GM19351 (cell line): ENCODE measurements around the gene NUTM1.
A peak's percentile ranks its signal among the peaks of the same experiment; 100 is the strongest.
"Not testable (repeated sequence)": the region's sequence is repeated elsewhere in the genome, so short reads cannot be mapped to it uniquely, and the experiment has no call there.

Experiments
- ATAC-seq: cut with Tn5 transposase; IDR thresholded peaks from one replicate; pipeline ENCODE4 v1.9.1; 2021; ENCODE audit warnings: mild to moderate bottlenecking, moderate library complexity; ENCODE audit not compliant: unreplicated experiment

The NUTM1 gene

GRCh38 chr15:34336231-34336990 is 6.7 kb upstream of the NUTM1 start:
- no peak for ATAC-seq

DNA sequence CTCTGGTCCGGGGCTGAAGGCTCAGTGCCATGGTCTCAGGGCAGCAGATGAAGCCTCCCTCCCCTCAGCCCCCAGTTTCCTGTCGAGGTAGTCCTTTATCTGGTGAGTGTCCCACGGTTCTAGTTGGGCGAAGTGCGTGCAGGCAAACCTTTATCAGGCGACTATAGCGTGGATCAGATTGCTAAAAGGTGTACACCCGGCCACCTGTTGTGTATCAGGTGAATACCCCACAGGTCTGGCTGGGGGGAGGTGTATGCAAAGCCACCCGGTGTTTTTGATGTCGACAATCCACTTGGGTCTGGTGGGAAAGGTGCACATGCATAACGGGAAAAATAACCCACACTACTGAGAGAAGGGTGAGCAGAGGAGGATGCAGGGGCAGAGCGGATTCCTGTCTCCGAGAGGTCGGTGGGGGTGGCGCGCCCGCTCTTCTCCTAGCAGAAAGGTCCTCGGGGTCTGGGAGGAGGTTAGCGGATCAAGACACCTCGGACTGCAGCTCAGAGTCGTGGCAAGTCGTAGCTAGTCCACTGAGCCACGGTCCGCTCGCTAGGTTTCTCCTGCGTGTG is 6.0 kb upstream of the NUTM1 start:
- peak; percentile 2 for ATAC-seq

- ATAC-seq = peak; percentile 63
Measured at GRCh38 chr15:34337557-34338306, 5.4 kb upstream of the NUTM1 start, which contains the start of gene SLC12A6. TSS of gene SLC12A6 (minus strand) at chr15:34337781. CDS start at chr15:34336680, 1,101 bp downstream.

GRCh38 chr15:34338347-34338746 is 4.8 kb upstream of the NUTM1 start:
- ATAC-seq = no peak

DNA sequence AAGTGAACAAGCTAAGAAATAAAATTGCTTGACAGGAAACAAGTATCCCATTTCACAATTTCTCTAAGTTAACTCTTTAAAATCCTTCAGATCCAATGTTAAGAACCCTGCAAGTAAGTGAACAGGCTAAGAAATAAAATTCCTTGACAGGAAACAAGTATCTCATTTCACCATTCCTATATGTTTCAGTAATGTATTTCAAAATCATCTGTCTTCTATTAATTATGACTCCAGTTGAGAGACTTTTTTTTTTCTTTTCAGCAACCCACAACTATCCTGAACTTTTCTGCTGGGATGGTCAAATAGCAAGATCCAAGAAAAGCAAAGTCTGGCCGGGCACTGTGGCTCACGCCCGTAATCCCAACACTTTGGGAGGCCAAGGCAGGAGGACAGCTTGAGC is 3.2 kb upstream of the NUTM1 start:
- ATAC-seq = no peak

DNA sequence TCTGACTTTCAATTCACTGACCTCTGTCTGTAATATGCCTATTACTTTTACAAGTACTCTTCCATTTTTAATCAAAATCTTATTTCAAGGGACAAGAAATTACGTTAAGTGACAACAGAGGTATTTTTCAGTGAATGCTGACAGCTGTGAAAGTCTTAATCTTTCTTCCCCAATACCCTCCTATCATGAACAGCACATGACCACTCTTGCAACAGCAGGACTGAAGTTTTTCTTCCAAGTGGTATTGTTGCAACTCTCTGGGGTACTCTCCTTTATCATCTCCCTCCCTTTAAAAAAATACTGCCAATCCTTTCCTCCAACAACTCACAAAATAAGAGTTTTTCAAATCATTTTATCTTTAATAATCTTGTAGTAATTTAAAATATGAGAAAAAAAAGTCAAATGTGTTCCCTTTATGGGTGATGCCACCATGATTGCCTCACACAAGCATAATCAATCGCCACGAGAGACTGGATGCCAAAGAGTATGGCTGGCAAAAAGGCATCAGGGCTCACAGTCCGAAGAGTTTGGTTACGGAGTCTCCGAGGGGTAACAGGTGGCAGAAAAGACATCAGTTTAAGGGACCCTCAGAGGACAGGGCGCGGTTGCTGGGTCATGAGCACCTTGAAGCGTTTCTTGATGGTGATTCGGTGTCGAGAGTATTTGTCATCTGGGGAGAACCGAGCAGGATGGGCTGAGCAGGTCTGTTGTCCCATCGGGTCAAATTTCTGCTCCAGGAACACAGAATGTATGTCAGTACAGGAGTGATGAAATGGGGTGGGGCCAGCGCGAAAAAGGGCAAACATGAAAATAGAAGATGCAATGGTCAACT is 1.5 kb upstream of the NUTM1 start:
- ATAC-seq = no peak

- ATAC-seq = not testable (repeated sequence)
Measured at GRCh38 chr15:34342213-34342736, 840 bp upstream of the NUTM1 start.

- ATAC-seq = no peak
Measured at GRCh38 chr15:34347951-34348638, 5.0 kb downstream of the NUTM1 start.

GRCh38 chr15:34348735-34349300 is 5.7 kb downstream of the NUTM1 start:
- no peak for ATAC-seq

- ATAC-seq = no peak
Measured at GRCh38 chr15:34349769-34350168, 6.7 kb downstream of the NUTM1 start.

GRCh38 chr15:34352996-34353395 is 9.9 kb downstream of the NUTM1 start:
- ATAC-seq = not testable (repeated sequence)

DNA sequence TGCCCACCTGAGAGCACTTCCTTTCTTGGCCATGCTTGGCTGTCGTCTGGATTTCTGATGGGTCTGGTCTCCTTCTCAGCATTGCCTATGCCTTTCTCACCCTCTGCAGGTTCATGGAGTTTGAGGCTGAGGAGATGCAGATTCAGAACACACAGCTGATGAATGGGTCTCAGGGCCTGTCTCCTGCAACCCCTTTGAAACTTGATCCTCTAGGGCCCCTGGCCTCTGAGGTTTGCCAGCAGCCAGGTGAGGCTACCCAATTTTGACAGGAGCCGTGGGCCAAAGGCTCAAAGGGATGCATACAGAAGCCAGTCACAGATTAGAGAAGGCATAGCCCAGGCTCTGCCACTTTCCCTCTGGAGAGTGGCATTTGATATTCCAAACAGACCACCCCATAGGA is 10.5 kb downstream of the NUTM1 start:
- ATAC-seq = no peak

DNA sequence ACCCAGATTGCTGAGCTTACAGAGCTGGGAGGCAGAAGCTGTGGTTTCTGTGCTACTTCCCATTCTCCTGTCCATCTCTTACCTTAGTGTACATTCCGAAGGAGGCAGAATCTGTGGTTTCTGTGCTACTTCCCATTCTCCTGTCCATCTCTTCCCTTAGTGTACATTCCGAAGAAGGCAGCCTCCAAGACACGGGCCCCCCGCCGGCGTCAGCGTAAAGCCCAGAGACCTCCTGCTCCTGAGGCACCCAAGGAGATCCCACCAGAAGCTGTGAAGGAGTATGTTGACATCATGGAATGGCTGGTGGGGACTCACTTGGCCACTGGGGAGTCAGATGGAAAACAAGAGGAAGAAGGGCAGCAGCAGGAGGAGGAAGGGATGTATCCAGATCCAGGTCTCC is 11.2 kb downstream of the NUTM1 start:
- ATAC-seq = no peak

- no peak for ATAC-seq
Measured at GRCh38 chr15:34355241-34355640, 12.1 kb downstream of the NUTM1 start.

DNA sequence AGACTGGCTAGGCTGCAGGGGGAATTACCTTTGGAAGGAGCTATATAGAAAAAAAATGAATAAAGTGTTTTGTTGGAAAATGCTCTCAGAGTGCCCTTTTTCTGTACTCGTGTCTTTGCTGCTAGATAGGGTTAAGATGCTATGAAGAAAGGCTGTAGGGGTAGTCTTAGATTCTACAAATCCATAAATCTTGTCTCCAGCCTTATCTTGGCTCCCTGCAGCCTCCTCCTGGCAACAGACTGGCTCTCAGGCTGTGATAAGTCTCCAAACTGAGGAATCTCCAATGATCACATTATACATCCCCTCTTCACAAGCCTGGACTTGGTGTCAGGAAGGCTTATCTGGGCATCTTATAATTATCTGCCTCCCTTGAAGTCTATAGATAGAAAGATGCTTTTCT is 14.5 kb downstream of the NUTM1 start:
- no peak for ATAC-seq

DNA sequence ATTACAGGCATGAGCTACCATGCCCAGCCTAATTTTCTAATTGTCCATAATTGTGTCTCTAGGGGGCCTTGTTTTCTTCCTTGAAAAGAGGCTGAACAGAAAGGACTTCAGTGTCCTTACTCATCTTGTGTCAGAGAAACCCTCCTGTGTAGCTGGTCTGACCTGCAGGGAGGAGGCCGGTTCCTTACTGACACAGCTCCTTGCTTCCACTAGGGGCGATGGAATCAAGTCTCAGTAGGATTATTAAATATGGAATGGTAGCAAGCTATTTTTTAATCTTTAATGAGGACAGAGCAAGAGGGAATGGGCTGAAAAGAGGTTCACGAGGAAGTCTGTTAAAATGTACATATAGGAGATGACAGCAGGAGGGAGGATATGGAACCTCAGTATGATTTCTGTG is 15.3 kb downstream of the NUTM1 start:
- no peak for ATAC-seq

- ATAC-seq = no peak
Measured at GRCh38 chr15:34358948-34359347, 15.8 kb downstream of the NUTM1 start.

DNA sequence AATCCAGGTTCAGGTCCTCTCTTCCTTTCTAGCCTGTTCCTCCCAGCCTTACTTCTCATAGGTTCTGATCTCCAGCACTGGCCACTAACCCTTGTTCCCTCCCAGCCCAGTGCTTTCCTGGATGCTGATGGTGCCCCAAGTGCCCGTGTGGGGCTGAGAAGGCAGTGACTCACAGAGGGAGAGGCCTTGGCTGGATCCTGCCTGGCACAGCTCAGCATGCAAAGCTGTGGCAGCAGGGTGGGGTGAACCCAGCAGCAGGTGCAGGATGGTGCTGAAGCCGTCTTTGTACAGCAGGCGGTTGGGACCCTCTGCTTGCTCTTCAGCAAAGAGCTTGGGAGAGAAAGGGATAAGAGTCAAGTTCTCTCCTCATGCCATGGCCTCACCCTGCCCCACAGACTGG is 16.3 kb downstream of the NUTM1 start:
- ATAC-seq = no peak

GRCh38 chr15:34360298-34360697 is 17.2 kb downstream of the NUTM1 start:
- ATAC-seq = no peak

- no peak for ATAC-seq
Measured at GRCh38 chr15:34361278-34361677, 18.2 kb downstream of the NUTM1 start.
